ENCODE measurements around the gene OR10V1.

DNA sequence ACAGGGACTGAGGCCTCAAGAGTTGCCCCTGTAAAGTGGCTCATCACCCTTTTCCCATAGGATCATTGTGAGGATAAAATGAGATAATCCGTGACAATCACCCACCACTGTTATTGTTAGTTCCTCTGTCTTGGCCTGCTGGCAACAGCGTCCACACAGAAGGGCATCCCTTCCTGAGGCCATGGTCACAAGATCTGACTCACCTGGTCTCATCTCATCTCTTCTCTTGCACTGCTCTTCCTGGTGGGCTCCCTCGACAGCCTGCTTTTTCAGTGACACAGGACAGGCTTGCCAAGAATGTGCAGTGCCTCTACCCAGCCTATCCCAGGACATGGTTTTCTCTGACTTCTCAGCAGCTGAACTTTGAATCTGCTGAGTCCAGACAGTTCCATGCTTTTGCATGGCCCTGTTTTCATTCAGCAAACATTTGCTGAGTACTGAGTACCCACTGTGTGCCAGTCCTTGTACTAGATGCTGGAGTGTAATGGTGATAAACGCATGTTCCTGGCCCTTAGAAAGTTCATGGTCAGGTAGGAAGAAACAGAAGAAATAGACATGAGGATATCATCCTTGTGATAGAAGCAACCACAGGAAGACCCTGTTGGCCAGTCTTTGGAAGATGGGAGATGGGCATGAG, 44.9 kb upstream of the OR10V1 start:
- TF ChIP-seq, protein P1, sequence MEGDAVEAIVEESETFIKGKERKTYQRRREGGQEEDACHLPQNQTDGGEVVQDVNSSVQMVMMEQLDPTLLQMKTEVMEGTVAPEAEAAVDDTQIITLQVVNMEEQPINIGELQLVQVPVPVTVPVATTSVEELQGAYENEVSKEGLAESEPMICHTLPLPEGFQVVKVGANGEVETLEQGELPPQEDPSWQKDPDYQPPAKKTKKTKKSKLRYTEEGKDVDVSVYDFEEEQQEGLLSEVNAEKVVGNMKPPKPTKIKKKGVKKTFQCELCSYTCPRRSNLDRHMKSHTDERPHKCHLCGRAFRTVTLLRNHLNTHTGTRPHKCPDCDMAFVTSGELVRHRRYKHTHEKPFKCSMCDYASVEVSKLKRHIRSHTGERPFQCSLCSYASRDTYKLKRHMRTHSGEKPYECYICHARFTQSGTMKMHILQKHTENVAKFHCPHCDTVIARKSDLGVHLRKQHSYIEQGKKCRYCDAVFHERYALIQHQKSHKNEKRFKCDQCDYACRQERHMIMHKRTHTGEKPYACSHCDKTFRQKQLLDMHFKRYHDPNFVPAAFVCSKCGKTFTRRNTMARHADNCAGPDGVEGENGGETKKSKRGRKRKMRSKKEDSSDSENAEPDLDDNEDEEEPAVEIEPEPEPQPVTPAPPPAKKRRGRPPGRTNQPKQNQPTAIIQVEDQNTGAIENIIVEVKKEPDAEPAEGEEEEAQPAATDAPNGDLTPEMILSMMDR (IDR thresholded peaks at IDR 0.05): no peak
- no peak for TF ChIP-seq POLR2A (IDR thresholded peaks at IDR 0.05)

All from heart left ventricle (tissue), 13 donors.